Pancreas (tissue), 10 donors: ENCODE measurements around the gene MDM1. TPM values are rescaled to one million over a fixed set of nuclear protein-coding genes. Genes with fewer than 3 reads are reported as not detected.
A peak's percentile ranks its signal among the peaks of the same experiment; 100 is the strongest.

Experiments used
- ATAC-seq, 4 donors: fragments of 200-7000 bp; cut with Tn5 transposase; one replicate each; pipeline versions ENCODE4 v1.8.0 to v1.9.1; 2020; ENCODE audit warnings: mild to moderate bottlenecking in 4 of 4, moderate library complexity in 4 of 4
- DNase-seq, 6 donors: peaks; one replicate each; pipeline ENCODE4 v3.0.0-alpha.2; 2020
- FAIRE-seq: peaks from 2 replicates; lab custom pipeline; 2012; peaks lifted over from hg19 to GRCh38; lab: Jason Lieb, UNC
- H3K27ac ChIP-seq, 4 donors: fragments of 200-600 bp; sonication (generic); 1 replicate in 3 of 4; 2 replicates in 1 of 4; pipeline versions ENCODE4 v1.5.0 to v1.8.0; 2020
- H3K27me3 ChIP-seq, 4 donors: fragments of 200-600 bp; one replicate each; pipeline ENCODE4 v1.8.0; 2021
- H3K36me3 ChIP-seq, 3 donors: fragments of 200-600 bp; sonication (generic) in 1 of 3; one replicate each; pipeline versions ENCODE4 v1.5.0 to v1.8.0; 2020 to 2021
- H3K4me1 ChIP-seq, 3 donors: fragments of 200-600 bp; one replicate each; pipeline ENCODE4 v1.8.0; 2021
- H3K4me3 ChIP-seq, 4 donors: fragments of 200-600 bp; sonication (generic) in 2 of 4; one replicate each; pipeline versions ENCODE4 v1.5.0 to v1.8.0; 2020 to 2021
- H3K9me3 ChIP-seq, 4 donors: fragments of 200-600 bp; one replicate each; pipeline ENCODE4 v1.8.0; 2021
- CTCF ChIP-seq, 4 donors: fragments of 200-600 bp; sonication (generic) in 3 of 4; IDR thresholded peaks; one replicate each; pipeline versions ENCODE4 v1.5.0 to v1.8.0; 2021; ENCODE audit warnings: antibody characterized with exemption in 4 of 4
- WGBS, 2 donors: extraction: QIAGEN DNeasy Blood & Tissue Kit; methylation state at CpG; one replicate each; pipeline ENCODE4 v1.1.7; 2013; 5-methylcytosine and 5-hydroxymethylcytosine counted together
- intact Hi-C, 3 donors: fragments of 100-400 bp; cut with DNase I; formaldehyde crosslinking; loops; one replicate each; pipeline versions ENCODE4 v1.11.1 to v1.14.2; 2022
- polyA plus RNA-seq, 2 donors: library from polyadenylated mRNA; stranded (reverse); fragments of 200-250 nt; gene quantifications; one replicate each; pipeline ENCODE4 v1.2.3, GENCODE V29; 2013
- total RNA-seq, 6 donors: library from RNA; stranded (reverse); fragmentation: NEBNext Ultra II Directional in 4 of 6; extraction: Animal tissue kit (Norgen Biotek cat#: 25700) in 4 of 6; gene quantifications; one replicate each; pipeline versions ENCODE4 v1.2.1 to v1.2.4, GENCODE V29; 2021 to 2023
- donor health status: healthy with polysubstance abuse.
- donor health status: DM: no; HTN: no; CAD: no; lungs with moderate emphysema.
- donor health status: DM: no; HTN: no; CAD: no.
- donor health status: control.
- donor health status: control.
- donor health status: Bipolar disorder and iron deficiency.
- donor health status: DM: yes; HTN: yes; CAD: no.
- donor health status: DM: no; HTN: no; CAD: no.
- donor health status: DM: no; HTN: no; CAD: no.
- donor health status: DM: yes; HTN: yes; CAD: no.

Gene MDM1
- total and polyA plus RNA-seq, 8 donors: 3.4 to 10.4 (median 5.2) TPM

- ATAC-seq (no peak), DNase-seq (no peak), FAIRE-seq (no peak)
- TF ChIP-seq CTCF (IDR thresholded peaks at IDR 0.05): no peak
- intact Hi-C loops: no loop called here
- no peaks in the 10 kb centered on the region for H3K9me3 ChIP-seq
- WGBS, 2 donors: 91 to 99% methylated on average over 4 of the region's 4 CpGs
- no peak overlapping the region for H3K4me3 ChIP-seq
- no peaks in the 10 kb centered on the region for H3K4me1 ChIP-seq
- no peaks in the 10 kb centered on the region for H3K36me3 ChIP-seq
- no peaks in the 10 kb centered on the region for H3K27me3 ChIP-seq
- no peak overlapping the region for H3K27ac ChIP-seq
Measured at GRCh38 chr12:68281322-68282077, 50.7 kb downstream of the MDM1 start.

- no peak for TF ChIP-seq CTCF (IDR thresholded peaks at IDR 0.05)
- H3K4me3 ChIP-seq: no peak overlapping the region
- intact Hi-C loops: no loop called here
- no peaks in the 10 kb centered on the region for H3K4me1 ChIP-seq
- no peaks in the 10 kb centered on the region for H3K27me3 ChIP-seq
- FAIRE-seq: no peak
- WGBS, 2 donors: 89 to 93% methylated on average over 2 of the region's 2 CpGs
- no peak for ATAC-seq
- no peak overlapping the region for H3K27ac ChIP-seq
- H3K36me3 ChIP-seq: no peaks in the 10 kb centered on the region
- no peaks in the 10 kb centered on the region for H3K9me3 ChIP-seq
- no peak for DNase-seq
Measured at GRCh38 chr12:68280240-68280639, 51.9 kb downstream of the MDM1 start.

GRCh38 chr12:68279227-68280054 is 52.7 kb downstream of the MDM1 start:
- Histone ChIP-seq H3K27ac (no peak overlapping the region), H3K9me3 (no peaks in the 10 kb centered on the region), H3K4me3 (no peak overlapping the region), H3K4me1 (no peaks in the 10 kb centered on the region), H3K36me3 (no peaks in the 10 kb centered on the region), H3K27me3 (no peaks in the 10 kb centered on the region)
- intact Hi-C loops: no loop called here
- no peak for FAIRE-seq
- DNase-seq: no peak
- peak in 2 of 4 donors; percentile 48 to 62 for ATAC-seq
- WGBS, 2 donors: 36 to 40% methylated on average over 5 of the region's 5 CpGs
- TF ChIP-seq CTCF (IDR thresholded peaks at IDR 0.05): no peak

GRCh38 chr12:68276402-68276930 is 55.7 kb downstream of the MDM1 start:
- intact Hi-C loops: no loop called here
- Histone ChIP-seq H3K36me3 (no peaks in the 10 kb centered on the region), H3K4me1 (no peaks in the 10 kb centered on the region), H3K27me3 (no peaks in the 10 kb centered on the region), H3K4me3 (no peak overlapping the region), H3K9me3 (no peaks in the 10 kb centered on the region), H3K27ac (no peak overlapping the region)
- no peak for FAIRE-seq
- no peak for TF ChIP-seq CTCF (IDR thresholded peaks at IDR 0.05)
- ATAC-seq: no peak
- 89 to 90% methylated on average over 6 of the region's 6 CpGs for WGBS, 2 donors
- DNase-seq: no peak
